Mesenteric fat pad (tissue), 1 donor: ENCODE results near the gene HEPHL1. TPM values are rescaled to one million over a fixed set of nuclear protein-coding genes. Genes with fewer than 3 reads are reported as not detected.
"Not testable (repeated sequence)": the region's sequence is repeated elsewhere in the genome, so short reads cannot be mapped to it uniquely, and the experiment has no call there.

ENCODE experiments used
- DNase-seq: peaks from one replicate; pipeline ENCODE4 v3.0.0-alpha.2; 2020; ENCODE audit warnings: low spot score
- total RNA-seq: library from RNA; stranded (reverse); fragmentation: NEBNext Ultra II Directional; extraction: Animal tissue kit (Norgen Biotek cat#: 25700); gene quantifications from one replicate; pipeline ENCODE4 v1.2.1, GENCODE V29; 2021
- donor health status: DM: yes; HTN: yes; CAD: no.

Gene HEPHL1
- total RNA-seq, 1 donor from 2014 or later = not detected

DNA sequence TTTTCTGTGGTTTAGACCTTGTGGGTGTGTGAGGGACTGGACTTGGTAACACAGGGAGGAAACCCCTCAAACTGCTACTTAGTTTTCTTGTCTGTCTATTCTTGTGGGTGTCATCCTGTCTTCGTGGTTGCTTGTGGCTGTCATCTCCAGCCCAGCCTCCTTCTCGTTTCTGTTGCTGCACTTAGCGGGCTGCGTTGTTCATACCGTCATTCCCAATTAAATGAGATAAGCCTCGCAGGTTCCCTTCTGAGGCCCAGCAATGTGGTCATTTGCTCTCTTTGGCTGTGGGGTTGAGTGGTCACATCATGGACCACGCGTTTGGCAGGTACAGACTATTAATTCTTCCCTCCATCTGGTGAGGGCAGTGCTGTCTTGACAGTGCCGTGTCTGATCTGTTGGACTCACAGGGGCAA is 126.3 kb downstream of the HEPHL1 start:
- no peak for DNase-seq

DNA sequence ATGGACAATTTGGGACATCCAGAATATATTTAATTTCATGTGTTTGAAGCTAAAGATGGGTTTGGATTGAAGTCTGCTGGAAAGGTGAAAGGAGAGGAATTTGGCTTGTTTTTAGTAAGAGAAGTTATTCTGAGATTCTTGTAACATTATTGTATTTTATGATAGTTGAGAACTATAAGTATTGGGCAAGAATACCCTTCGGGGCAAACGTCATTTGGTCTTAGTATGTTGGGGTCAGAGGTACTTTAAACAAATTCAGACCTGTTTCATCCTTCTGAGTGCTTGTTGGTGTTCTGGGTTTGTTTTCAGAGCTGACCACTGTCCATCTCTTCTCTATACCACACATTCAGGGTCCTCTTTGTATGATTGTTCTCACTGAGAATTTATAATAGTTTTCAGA is 127.0 kb downstream of the HEPHL1 start:
- DNase-seq = no peak

DNA sequence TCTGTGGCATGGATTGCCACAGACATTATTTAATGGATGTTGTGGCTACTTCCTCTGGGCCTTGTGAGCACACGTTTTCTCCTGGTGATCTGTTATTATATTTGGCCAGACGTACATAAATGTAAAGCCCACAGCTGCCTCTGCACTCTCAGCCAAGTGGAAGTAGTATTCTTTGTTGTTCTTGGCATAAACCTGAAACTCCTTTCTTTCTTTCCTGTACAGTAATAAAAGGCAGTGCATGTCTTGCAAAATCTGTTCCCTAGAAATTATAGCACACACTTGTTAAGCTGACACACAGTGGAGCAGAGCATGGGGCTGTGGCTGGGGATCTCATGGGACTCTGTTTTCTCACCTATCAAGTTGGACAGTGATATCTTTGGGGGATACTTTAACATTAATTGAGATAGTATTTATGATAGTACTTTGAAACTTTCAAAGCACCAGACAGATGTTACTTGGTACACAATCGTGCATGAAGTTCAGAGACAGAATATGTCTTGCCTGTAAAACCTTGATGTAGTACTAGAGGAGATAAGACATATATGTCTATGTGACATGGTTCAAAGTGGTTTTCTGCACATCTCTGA is 128.4 kb downstream of the HEPHL1 start:
- DNase-seq = no peak

DNA sequence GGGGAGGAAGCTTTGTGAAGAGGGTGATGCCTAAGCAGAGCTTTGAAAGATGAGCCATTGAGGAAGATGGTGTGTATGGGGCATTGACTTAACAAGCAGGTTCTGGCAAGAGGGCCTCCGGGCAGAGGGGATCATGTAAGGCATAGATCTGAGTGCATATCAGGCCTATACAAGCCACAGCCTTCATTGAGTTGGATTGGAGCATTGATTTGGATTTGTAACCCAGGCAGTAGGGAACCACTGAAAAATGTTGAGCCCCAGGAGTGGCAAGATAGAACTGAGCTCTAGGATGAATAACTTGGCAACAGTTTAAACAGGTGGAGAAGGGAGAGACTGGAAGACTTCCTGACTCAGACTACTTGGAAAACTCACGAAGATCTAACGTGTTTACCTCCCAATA is 128.9 kb downstream of the HEPHL1 start:
- DNase-seq = no peak

DNA sequence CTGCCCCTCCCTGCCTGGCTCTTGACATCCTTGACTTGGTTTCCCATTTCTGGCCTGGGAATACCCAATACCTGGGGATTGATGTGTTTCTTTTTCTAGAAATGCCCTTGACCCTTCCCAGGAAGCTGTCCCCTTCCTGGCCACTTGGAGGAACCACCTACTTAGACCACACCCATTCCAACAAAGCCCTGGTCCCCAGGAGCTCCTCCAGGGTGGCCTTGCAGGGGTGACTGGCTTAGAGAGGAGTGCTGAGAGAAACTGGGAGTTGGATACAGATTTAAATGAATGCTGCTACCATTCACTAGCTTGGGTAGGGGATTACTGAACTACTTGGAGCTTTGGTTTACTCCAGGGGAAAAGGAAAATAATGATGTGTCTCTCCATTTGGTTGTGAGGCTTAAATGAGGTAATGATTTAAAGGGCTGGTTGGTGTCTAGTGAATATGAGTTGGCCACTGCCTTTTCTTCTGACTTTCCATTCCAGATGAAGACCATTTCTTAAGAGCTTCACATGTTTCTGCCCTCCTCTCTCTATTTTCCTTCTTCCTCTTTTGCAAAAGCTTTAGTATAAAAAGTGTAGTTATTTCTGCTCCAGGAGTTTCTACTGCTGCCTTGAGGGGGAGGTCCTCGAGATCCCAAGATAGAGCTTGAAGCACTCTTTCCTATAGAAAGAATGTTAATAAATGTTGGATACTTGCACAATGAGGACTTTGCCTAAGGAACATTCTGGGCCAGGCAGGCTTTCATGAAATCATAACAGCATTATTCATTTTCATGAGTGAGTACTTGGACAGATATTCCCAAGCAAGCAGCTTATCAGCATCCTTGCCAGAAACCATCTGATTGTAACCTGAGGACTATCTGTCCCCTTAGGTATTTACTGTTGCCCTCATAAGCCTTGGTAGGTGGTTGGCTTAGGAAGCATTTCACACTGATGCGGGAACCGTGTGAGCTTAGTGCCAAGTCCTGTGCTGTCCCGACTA is 129.8 kb downstream of the HEPHL1 start:
- DNase-seq = no peak

DNA sequence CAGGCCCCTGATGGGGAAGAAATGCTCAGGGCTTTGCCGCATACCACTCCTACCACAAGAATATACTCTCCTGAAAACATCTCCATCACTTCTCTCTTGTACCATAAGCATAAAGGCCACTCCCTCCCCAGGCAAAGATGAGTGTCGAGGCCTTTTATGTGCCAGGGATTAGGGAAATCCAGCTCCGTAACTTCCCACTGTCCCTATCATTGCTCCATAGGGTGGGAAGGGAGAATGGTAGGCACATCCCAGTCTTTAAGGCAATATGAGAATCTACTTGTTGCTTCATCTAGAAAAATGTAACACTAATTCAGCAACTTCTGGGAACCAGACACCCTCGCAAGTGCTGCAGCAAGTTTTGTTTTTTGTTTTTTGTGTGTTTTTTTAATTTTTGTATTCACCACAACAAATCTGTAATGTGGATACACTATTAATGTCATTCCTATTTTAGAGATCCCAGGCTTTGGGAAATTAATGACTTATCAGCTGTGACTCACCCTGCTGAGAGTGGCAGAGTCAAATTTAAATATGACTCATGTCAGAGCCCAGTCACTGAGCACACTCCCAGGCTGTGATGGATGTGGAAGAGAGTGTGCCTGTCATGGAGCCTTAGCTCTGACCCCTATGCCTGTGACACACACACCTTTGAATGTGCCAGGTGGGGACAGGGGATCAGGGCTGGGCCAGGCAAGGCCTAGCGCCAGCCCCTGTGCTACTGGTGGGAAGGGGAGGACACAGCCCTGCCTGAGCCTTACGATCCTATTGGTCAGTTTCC is 130.9 kb downstream of the HEPHL1 start:
- no peak for DNase-seq

DNA sequence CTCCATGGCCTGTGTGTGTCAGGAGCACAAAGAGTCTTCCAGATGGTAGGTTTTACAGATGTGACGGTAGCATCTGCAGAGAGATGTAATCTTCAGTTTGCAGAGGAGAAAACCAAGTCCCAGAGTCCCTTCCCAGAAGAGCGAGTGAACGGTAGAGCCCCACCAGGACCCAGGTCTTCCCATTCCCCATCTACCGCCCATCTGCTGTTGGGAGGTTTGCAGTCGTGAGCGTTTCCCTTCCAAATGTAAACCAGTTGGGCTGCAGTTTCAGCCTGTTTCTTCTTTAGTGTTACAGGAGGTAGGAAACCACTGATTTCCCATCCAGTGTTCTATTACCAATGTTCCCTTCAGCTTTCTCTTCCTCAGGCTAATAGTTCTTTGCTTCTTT is 131.5 kb downstream of the HEPHL1 start:
- no peak for DNase-seq

DNA sequence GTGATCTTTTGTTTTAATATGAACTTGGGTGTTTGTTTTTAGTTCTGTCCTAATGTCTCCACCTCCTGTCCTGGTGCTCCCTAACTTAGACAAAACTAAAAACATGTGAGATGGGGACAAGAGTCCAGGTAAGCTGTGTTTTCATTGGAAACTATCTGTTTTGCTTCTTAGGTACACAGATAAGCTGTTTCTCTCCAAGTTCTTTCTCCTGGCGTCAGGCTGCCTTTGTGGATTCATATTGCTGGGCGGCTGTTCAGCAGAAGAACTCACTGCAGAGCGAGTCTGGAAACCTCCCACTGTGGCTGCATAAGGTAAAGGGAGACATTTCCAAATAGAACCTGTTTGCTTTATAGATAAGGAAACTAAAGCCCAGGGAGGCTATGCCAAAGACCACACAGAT is 132.2 kb downstream of the HEPHL1 start:
- DNase-seq = no peak

DNA sequence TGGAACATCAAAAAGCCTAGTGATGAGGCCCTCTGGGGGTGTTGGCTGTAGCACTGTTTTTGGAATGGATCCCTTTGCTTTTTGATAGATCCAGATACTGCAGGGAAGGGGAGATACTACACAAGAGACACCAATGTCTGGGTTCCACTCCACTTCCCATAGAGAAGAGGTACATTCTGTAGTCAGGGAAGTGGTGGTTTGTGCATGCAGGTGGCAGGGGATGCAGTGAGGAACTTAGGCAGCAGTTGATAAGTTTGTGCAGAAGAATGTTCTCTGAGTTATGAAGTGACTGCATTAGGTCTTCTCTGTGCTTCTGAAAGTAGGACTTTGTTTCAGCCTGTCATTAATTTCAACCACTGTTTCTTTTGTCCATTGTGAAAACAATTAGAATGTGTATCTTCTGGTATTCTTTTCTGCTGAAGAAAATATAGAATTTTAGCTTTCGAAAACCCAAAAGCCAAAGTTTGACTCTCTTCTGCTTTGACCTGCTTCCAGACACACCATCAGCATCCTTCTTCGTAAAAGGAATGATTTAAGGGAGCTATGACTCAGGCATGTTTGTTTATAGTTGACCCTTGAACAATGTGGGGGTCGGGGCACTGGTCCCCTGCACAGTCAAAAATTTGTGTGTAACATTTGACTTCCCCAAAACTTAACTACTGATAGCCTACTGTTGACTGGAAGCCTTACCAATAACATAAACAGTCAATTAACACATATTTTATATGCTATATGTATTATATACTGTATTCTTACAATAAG is 133.1 kb downstream of the HEPHL1 start:
- no peak for DNase-seq

DNA sequence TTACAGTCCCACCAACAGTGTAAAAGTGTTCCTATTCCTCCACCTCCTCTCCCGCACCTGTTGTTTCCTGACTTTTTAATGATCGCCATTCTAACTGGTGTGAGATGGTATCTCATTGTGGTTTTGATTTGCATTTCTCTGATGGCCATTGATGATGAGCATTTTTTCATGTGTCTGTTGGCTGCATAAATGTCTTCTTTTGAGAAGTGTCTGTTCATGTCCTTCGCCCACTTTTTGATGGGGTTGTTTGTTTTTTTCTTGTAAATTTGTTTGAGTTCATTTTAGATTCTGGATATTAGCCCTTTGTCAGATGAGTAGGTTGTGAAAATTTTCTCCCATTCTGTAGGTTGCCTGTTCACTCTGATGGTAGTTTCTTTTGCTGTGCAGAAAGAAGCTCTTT is 136.2 kb downstream of the HEPHL1 start:
- not testable (repeated sequence) for DNase-seq

Other genes starting within 250 kb of the HEPHL1 start
- 24.7 TPM for gene MED17, start 237.1 kb upstream of the HEPHL1 start, total RNA-seq
- gene VSTM5, start 170.7 kb upstream of the HEPHL1 start, total RNA-seq = not detected
- 30.5 TPM for gene PANX1, start 107.5 kb downstream of the HEPHL1 start, total RNA-seq